Fibroblast of skin of abdomen (primary cell): ENCODE results near the gene HCAR3.
"Not testable (repeated sequence)": the region's sequence is repeated elsewhere in the genome, so short reads cannot be mapped to it uniquely, and the experiment has no call there.

Experiments used
- DNase-seq: peaks from one replicate; pipeline ENCODE4 v3.0.0-alpha.2; 2013

Gene HCAR3

DNA sequence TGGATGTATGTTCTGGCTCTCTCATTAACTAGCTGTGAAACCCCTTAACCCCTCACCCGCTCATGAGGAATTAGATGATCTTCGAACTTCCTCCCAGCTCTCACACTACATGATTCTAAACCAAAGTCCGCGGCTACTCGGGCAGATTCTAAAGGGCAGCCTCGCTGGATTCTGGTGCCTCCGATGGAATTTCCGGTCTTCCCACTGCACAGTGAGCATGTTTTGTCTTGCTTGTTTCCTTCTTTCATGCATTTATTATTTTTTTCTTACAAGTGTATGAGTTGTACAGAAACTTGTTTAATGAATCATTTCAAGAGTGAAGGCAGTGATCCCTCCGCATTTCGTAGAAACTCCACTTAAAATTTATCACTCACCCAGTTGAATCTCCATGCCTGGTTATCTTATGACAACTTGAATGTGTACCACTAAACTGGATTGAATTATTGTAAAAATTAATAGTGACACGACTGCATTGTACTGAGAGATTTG lies 4.5 kb upstream of the HCAR3 start:
- no peak for DNase-seq

DNA sequence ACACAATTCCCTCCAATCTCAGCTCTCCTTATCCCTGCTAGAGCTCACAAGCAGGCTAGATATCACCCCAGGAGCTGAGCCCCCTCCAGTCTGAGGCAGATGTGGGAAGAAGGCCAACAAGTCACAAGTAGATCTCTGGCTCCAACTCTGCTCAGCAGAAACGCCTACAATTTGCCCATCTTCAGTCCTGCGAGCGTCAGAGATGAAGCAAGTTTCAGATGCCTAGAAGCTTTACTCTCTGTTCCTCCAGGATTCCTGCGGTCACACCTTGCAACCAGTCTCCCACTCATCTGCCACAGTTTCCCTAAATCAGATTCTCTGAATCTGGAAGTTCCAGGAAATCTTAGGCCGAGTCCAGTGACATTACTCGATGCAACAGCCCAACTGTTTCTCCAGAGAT lies 1.4 kb downstream of the HCAR3 start:
- DNase-seq: peak; percentile 20

DNA sequence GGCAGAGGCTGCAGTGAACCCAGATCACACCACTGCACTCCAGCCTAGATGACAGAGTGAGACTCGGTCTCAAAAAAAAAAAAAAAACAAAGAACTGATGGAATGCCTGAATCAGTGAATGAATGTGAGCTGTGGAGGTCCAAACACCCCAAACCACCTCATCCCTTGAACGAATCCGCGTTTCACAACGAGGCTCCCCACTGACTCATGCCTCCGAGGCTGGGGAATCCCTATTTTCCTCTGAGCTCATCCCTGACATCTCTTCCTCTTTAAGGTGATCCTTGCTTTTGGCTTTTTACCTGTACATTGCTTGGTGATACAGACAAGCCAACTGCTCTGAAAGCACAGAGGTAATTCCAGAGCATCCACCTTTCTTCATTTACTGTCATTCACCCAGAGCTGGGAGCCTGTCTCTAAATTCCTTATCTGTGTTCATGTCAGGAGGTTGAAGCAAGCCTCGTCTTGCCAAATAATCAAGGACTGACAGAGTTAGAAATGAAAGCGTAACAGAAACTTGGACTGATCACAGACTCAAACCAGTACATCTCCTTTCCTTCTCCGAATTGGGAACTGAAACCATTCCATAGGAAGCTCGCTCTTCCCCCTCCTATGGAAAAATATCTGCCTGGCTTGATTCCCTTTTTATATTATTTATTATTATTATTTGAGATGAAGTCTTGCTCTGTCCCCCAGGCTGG lies 3.0 kb downstream of the HCAR3 start:
- DNase-seq: not testable (repeated sequence)

DNA sequence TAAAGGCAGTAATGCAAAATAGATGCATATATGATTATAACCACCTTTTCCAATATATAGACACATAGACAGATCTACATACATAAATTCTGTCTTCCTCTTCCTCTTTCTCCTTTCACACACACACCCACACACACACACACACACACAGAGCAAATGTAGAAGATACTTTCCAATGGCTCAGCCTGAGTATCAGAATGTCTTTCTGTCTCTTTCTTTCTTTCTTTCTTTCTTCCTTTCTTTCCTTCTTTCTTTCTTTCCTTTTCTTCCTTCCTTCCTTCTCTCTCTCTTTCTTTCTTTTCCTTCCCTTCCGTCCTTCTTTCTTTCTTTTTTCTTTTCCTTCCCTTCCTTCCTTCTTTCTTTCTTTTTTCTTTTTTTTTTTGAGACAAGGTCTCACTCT lies 5.3 kb downstream of the HCAR3 start:
- not testable (repeated sequence) for DNase-seq

DNA sequence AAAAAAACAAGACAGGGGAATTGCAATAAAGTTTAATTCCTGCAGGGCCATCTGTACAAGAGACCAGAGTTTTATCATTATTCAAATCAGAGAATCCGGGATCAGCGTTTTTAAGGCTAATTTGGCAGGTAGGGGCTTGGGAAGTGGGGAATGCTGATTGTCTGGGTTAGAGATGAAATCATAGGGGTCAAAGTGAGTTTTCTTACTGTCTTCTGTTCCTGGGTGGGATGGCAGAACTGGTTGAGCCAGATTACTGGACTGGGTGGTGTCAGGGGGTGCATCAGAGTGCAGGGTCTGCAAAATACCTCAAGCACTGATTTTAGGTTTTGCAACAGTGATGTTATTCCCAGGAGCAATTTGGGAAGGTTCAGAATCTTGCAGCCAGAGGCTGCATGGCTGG lies 6.3 kb downstream of the HCAR3 start:
- DNase-seq: not testable (repeated sequence)

DNA sequence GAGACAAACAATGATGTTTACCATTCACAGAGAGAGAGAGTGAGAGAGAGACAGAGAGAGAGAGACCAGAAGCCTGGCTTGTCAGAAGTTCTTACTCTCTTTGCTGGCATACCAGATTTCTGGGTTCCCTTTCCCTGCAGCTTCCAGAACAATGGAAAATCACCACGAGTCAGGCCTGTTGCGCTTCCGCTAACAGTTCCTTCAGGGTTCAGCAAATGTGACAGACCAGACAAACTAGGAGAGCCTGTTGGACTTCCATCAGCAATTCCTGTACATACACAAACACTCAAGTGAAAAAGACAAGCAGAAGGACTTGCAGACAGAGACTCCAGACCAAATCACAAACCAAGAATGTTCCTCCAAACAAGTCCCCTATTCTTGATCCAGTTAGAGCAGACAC lies 7.3 kb downstream of the HCAR3 start:
- DNase-seq: not testable (repeated sequence)

DNA sequence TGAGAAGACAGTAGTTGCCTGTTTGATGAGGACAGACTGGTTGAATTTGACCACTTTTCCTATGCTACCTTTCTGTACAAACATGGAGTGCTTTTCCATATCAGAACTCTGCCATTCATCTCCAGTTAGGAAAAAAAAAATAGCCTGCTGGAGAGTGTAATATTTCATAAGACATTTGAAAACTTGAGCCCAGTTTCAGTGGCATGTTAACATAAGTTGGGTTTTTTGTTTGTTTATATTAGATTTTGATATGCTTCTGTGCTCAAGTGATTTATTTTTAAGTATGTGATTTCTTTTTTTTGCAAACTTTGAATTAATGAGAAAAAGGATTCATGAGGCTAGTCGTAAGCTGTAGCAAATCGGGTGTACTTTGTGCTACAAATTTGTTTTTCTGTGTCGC lies 12.8 kb downstream of the HCAR3 start:
- DNase-seq: not testable (repeated sequence)

DNA sequence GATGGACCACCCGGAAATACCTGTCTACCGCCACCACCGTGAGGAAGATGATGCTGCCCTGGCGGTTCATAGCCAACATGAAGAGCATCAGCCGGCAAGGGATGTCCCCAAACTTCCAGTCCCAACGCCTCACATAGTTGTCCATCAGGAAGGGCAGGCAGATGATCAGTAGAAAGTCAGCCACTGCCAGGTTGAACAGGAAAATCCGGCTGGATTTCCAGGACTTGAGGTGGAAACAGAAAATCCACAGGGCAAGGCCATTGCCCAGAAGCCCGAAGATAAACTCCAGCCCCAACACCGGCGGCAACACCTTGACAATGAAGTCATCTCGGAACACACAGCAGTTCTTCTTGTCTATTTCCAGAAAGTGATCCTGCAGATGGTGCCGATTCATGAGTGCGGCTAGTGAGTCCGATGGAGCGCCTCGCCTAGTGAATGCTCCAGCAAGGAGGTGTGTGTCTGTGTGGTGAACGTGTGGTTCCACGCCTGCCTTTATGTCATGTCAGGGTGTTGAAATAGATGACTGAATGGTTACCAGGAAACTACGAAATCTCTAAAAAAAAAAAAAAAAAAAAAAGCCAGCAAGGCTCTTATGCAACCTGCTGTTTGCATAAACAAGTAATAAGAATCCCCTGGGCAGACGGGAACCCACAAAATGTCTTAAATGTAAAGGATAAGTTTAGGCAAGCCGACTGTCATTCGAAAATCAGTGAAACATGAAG lies 13.6 kb downstream of the HCAR3 start, which contains the start of gene HCAR2:
HCAR2 (minus strand) TSS at position 468 of the 722 bp plus-strand sequence; CDS start at position 394, 74 bp downstream.
- DNase-seq: not testable (repeated sequence)

DNA sequence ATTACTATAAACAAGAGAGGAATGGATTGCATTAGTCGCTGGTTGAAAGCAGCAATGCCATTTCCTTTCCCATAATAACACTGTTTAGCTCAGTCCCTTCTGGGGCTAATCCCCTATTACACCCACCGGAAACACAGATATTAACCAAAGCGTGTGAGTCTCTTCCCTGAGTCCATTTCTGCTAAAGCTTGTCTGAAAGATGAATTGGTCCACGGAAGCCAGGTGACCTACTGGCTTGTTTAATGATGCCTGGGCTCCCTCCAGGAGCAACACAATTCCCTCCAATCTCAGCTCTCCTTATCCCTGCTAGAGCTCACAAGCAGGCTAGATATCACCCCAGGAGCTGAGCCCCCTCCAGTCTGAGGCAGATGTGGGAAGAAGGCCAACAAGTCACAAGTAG lies 15.1 kb downstream of the HCAR3 start:
- DNase-seq: not testable (repeated sequence)

DNA sequence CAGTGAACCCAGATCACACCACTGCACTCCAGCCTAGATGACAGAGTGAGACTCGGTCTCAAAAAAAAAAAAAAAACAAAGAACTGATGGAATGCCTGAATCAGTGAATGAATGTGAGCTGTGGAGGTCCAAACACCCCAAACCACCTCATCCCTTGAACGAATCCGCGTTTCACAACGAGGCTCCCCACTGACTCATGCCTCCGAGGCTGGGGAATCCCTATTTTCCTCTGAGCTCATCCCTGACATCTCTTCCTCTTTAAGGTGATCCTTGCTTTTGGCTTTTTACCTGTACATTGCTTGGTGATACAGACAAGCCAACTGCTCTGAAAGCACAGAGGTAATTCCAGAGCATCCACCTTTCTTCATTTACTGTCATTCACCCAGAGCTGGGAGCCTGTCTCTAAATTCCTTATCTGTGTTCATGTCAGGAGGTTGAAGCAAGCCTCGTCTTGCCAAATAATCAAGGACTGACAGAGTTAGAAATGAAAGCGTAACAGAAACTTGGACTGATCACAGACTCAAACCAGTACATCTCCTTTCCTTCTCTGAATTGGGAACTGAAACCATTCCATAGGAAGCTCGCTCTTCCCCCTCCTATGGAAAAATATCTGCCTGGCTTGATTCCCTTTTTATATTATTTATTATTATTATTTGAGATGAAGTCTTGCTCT lies 16.4 kb downstream of the HCAR3 start:
- not testable (repeated sequence) for DNase-seq

DNA sequence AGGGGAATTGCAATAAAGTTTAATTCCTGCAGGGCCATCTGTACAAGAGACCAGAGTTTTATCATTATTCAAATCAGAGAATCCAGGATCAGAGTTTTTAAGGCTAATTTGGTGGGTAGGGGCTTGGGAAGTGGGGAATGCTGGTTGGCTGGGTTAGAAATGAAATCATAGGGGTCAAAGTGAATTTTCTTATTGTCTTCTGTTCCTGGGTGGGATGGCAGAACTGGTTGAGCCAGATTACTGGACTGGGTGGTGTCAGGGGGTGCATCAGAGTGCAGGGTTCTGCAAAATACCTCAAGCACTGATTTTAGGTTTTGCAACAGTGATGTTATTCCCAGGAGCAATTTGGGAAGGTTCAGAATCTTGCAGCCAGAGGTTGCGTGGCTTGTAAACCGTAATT lies 19.7 kb downstream of the HCAR3 start:
- not testable (repeated sequence) for DNase-seq

DNA sequence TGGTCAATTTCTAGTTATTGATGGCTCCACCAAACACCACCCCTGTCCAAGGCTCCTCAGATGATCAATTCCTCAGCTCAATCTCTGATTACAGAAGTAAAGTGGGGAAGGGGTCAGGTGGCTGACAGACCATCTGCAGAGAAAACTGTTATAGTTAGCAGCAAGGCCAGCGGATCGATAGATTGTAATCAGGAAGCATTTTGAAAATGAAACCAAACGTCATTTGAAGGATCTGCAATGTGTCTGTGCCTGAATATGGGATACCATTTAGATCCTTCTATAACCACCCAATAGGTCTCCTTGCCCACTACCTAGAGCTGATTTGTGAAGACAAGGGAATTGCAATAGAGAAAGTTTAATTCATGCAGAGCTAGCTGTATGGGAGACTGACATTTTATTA lies 25.0 kb downstream of the HCAR3 start:
- DNase-seq: no peak

DNA sequence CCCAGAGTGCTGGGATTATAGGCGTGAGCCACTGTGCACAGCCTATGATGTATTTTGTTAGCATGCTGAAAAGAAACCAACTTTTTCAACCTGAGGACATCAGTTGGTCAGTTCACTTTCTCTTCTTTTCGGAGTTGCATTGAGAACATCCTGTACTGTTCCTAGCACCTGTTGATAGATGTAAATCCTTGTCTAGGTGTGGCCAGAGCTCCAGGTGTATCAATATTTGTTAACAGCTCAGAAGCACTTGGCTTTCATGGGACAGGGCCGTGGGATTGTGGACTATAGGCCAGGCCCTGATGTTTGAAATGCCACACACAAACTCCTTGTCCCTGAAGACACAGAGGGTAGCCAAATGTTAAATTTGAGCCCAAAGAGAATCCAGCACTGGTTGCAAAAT lies 28.3 kb downstream of the HCAR3 start:
- DNase-seq: no peak

DNA sequence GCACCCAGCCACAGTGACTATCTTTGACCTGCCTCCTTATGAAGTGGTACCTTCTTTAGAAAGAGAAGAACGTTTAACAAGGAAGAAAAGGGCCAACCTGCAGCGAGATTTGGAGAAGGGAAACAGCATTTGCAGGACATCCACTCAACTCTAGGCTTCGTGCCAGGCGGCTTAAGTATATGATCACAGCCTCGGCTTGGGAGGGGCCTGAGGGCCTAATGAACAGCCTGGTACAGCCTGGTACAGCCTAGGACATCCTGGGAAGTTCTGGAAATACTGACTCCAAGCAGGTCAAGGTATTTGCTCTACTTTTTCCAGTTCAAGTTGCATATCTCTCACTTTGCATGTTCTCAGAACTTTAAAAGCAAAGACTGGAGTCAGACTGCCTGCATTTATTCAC lies 29.5 kb downstream of the HCAR3 start:
- DNase-seq: no peak

DNA sequence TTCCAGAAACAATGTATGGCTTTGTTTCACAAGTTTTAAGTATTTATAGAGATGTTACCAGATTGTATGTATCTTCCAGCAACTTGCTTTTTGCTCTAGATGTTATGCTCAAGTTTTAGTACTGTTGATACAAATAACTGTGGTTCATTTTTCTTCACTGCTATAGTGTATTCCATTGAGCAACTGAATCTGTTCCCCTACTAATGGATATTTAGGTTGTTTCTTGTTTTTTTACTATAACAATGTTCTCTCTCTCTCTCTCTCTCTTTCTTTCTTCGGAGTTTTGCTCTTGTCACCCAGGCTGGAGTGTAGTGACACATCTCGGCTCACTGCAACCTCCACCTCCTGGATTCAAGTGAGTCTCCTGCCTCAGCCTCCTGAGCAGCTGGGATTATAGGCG lies 30.1 kb downstream of the HCAR3 start:
- no peak for DNase-seq

DNA sequence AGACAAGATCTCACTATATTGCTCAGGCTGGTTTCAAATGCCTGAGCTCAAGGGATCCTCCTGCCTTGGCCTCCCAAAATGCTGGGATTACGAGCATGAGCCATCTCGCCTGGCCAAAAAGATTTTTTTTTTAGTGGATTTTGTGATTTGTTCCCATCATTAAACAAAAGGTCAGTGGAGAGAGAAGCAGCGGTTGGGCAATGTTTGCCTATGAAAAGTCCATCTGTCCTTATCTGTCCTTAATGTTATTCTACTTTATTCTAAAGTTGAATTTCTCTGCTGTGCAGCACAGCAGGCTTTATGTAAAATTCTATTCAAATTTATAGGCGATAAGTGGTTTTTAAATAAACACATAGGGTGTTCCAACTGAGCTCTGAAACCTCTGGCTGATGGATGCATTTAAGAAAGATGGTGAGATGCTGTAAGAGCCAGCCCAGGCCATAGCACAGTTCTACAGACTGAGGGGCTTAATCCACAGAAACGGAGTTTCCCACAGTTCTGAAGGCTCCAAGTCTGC lies 32.3 kb downstream of the HCAR3 start:
- no peak for DNase-seq

DNA sequence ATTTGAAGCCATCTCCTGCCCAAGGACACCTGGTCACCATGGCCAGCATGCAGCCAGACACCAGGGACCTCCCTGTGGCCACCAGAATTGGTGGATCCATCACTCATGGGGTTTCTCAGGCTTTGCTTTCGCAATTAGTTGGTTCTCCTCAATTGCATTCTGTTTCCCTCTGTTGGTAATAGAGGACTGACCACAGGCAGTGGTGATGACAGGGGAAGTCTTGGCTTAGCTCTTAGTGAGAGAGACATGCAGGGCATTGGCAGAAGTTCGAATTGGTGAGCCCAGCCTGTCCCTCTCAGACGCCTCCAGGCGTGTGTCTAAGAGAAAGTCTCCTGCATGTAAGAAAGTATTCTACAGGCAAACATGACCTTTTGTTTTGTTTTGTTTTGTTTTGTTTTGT lies 34.8 kb downstream of the HCAR3 start:
- DNase-seq: peak; percentile 44

DNA sequence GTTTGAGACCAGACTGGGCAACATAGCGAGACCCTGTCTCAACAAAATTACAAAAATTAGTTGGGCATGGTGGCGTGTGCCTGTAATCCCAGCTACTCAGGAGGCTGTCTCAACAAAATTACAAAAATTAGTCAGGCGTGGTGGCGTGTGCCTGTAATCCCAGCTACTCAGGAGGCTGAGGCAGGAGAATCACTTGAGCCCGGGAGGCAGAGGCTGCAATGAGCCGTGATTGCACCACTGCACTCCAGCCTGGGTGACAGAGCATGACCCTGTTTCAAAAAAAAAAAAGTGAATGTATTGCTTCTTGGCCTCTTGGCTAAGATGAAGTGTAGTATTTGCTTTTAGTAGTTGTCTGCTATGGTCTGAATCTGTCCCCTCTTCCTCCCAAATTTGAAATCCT lies 35.6 kb downstream of the HCAR3 start:
- not testable (repeated sequence) for DNase-seq

DNA sequence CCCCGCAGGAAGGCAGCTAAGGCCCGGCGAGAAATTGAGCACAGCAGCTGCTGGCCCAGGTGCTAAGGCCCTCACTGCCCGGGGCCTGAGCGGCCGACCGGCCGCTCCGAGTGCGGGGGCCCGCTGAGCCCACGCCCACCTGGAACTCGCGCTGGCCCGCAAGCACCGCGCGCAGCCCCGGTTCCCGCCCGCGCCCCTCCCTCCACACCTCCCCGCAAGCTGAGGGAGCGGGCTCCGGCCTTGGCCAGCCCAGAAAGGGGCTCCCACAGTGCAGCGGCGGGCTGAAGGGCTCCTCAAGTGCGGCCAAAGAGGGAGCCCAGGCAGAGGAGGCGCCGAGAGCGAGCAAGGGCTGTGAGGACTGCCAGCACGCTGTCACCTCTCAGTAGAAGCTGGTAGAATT lies 39.8 kb downstream of the HCAR3 start:
- not testable (repeated sequence) for DNase-seq

DNA sequence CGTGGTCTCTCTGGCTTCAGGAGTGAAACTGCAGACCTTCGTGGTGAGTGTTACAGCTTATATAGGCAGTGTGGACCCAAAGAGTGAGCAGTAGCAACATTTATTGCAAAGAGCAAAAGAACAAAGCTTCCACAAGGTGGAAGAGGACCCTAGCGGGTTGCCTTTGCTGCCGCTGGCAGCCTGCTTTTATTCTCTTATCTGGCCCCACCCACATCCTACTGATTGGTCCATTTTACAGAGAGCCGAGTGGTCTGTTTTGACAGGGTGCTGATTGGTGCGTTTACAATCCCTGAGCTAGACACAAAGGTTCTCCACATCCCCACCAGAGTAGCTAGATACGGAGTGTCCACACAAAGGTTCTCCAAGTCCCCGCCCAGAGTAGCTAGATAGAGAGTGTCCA lies 40.6 kb downstream of the HCAR3 start:
- not testable (repeated sequence) for DNase-seq

DNA sequence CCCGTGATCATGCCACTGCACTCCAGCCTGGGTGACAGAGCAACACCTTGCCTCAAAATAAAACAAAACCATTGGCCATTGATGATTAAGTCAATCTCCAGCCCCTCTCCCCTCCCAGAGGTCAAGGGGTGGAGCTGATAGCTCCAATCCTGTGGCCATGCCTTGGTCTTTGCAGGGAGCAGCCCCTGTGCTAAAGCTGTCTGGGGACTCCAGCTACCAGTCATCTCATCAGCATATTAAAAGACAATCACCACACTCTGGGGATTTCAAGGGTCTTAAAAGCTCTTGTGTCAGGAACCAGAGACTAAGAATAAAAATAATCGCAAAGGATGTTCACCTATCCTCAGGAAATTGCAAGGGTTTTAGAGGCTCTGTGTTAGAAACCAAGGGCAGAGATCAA lies 44.1 kb downstream of the HCAR3 start:
- no peak for DNase-seq

DNA sequence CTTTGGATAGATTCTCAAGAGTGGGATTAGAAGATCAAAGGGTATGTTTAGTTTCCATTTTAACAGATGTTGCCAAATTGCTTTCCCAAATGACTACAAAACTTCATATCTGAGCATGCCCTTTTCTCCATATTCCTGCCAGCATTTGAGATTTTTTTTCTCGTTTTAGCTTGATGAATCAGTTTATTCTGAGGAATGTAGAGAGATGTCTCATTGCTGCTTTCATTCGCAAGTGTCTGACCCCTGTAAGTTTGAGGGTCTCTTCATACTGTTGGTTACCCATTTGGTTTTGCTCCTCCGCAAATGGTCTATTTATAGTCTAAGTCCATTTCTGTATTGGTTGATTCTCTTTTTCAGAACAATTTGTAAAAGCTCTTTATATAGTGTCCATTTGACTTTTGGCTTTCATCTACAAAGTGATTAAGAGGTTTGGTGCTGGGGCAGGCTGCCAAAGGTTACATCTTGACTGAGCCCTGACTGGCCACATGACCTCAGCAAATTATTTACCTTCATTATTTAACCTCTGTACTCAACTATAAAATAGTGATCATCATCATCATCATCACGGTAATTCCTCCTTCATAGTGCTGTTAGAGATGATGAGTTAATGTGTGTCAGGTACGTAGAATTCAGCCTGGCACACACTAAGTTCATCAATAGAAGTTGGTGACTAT lies 47.1 kb downstream of the HCAR3 start:
- DNase-seq: peak; percentile 38

DNA sequence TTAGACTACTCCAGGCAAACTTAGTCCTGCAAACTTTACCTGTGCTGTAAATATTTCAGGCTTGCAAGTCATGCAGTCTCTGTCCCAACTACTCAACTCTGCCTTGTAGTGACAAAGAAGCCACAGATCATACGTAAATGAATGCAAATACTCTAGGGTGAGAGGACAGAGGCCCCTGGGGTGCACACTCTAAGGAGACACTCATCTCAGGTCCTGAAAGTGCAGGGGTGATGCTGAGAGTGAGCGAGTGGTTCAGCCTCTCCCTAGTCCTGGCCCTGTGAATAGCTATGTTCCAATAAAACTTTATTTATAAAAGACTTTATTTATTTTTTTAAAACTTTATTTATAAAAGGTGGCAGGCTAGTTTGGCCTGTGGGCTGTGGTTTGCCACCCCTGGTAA lies 48.3 kb downstream of the HCAR3 start:
- DNase-seq: no peak
